Right ventricle myocardium superior (tissue), 1 donor: ENCODE measurements around the gene PYDC2. TPM values are rescaled to one million over a fixed set of nuclear protein-coding genes. Genes with fewer than 3 reads are reported as not detected.
"Not testable (repeated sequence)": the region's sequence is repeated elsewhere in the genome, so short reads cannot be mapped to it uniquely, and the experiment has no call there.

Experiments
- ATAC-seq: fragments of 200-7000 bp; cut with Tn5 transposase; one replicate; pipeline ENCODE4 v1.9.1; 2020; ENCODE audit warnings: mild to moderate bottlenecking; ENCODE audit not compliant: poor library complexity
- DNase-seq: peaks from one replicate; pipeline ENCODE4 v3.0.0-alpha.2; 2020
- intact Hi-C: fragments of 100-400 bp; cut with DNase I; formaldehyde crosslinking; loops from one replicate; pipeline ENCODE4 v1.11.2; 2022
- total RNA-seq: library from RNA; stranded (reverse); fragmentation: NEBNext Ultra II Directional; extraction: Animal tissue kit (Norgen Biotek cat#: 25700); gene quantifications from one replicate; pipeline ENCODE4 v1.2.1, GENCODE V29; 2021
- donor health status: DM: no; HTN: yes; CAD: no; lungs with severe emphysema.

PYDC2 gene
- total RNA-seq, 1 donor from 2014 or later, result not detected

DNA sequence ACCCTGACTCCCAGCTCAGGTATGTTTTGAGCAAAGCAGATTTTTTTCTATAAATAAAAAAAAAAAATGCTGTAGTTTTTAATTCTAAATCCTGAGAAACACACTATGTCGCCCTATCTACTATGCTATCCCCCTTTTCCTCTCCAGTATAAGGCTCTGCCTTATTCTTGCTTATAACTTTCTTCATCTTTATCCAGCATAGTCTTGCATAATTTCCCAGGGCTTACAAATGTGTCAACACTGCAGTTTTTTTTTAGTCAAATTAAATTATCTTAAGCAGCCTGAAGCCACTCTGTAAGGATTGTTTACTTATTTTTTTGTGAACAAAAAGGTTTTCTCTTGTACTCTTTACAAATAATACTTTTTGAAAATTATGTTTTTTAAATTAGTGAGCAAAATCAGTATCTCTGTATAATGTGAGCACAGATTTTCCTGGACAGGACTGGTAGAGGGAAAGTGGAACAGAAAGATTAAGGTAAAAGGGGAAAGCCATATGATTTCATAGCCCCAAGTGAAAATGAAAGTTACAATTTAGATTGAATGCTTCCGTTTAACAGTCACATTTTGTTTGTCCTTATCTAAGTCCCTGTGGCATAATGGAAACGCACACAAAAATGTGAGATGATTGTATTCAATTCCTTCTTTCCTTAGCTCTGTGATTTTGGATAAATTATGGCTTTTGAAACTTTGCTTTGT lies 5.6 kb upstream of the PYDC2 start:
- intact Hi-C loops, result no loop called here
- DNase-seq, result no peak
- peak; percentile 41 for ATAC-seq

DNA sequence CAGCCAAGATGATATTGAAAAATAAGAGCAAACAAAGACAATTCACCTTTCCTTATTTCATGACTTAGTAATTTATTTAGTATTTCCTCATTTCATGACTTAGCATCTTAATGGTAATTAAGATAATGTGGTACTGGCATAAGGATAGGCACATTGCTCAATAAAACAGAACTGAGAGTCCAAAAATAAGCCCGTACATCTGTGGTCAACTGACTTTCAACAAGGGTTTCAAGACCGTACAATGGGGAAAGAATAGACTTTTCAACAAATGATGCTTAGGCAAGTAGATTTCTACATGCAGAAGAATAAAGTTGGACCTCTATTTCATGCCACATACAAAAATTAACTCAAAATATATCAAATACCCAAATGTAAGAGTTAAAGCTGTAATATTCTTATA lies 603 bp upstream of the PYDC2 start:
- intact Hi-C loops, result no loop called here
- ATAC-seq, result no peak

DNA sequence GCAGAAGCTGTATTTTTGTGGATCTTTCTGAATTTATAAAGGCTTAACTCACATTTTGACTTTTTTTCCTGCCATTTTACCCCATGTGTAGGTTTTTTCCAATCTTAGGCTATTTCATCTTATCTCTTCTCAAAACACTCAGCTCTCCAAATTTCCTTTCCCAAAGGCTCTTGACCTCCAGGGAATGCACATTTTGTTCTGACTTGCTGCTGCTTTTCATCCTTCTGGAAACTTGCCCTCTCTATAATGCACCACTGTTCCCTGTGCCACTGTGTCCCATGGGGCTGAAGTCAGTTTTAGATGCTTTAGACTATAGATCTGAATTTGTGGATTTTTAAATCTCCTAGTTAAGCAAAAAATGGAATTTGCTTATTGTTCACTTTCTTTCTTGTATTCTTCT lies 9.1 kb downstream of the PYDC2 start:
- peak; percentile 38 for ATAC-seq
- intact Hi-C loops, result no loop called here
- DNase-seq, result no peak

More for the DNA sequence above, 603 bp upstream of the PYDC2 start:
- DNase-seq, result no peak

DNA sequence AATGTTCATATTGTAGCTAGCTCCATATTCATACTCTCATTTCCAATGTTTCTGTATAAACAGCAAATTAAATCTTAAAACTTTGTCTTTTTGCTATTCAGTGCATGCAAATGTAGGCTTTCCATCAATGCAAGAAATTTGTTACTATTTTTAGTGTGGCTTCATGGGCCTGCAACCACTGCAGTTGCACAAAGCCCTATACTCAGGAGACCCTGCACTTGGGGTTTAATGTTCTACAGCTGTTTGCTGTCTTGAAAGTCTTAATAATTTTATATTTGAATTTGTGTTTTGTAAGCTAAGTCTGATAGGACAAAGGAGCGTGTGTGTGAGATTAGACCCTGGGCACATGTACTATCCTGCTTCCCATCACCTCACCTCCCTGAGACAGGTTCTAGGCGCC lies 9.6 kb downstream of the PYDC2 start:
- DNase-seq, result peak; percentile 53
- intact Hi-C loops, result no loop called here
- peak; percentile 78 for ATAC-seq

DNA sequence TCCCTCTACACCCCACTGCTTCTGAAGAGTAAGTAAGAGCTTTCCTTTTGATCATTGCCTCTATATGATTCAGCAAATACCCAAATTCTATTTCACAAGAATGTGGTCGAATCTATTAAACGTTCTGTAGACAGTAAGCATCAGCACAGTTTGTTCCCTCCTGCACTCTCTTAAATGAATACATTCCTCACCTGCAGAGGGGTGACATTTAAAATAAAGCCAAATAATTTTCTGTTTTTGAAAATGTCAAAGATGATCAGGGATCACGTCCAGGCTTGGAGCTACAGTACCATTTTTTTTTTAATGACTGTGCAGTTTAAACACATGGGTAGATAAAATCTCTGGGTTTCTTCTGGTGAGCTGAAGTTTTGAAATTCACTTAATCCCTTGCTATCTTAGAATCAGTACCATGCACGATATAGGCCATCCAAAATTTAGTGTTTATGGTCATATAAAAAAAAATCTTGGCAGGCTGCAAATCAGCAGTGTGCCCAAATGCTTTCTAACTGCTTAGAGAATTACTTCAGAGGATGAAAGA lies 12.8 kb downstream of the PYDC2 start:
- intact Hi-C loops, result no loop called here
- DNase-seq, result no peak
- no peak for ATAC-seq

DNA sequence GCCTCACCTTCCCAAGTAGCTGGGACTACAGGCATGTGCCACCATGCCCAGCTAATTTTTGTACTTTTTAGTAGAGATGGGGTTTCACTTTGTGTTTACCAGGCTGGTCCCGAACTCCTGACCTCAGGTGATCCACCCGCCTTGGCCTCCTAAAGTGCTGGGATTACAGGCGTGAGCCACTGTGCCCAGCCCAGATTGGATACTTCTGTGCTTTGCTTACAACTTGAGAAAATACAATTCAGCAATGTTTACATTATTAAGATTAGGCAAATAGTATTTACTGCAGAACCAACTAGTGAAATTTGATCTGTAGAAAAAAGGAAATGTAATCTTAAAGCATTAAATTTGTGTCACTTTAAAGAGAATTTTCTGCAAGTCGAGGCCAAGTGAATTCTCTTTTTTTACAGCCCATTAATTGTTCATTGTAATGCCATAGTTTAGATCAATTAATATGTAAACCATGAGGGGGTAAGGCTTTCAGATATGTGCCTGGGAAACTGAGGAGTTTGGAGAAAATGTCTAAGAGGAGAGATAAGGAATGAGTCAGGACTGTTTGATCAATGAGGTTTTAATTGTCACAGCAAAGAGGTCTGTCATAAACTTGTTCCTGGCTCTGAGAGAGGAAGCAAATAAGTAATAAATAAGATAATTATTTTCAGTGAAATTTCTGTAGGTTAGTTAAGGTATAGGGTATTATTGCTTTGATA lies 15.3 kb downstream of the PYDC2 start:
- intact Hi-C loops, result no loop called here
- DNase-seq (no peak), ATAC-seq (no peak)

DNA sequence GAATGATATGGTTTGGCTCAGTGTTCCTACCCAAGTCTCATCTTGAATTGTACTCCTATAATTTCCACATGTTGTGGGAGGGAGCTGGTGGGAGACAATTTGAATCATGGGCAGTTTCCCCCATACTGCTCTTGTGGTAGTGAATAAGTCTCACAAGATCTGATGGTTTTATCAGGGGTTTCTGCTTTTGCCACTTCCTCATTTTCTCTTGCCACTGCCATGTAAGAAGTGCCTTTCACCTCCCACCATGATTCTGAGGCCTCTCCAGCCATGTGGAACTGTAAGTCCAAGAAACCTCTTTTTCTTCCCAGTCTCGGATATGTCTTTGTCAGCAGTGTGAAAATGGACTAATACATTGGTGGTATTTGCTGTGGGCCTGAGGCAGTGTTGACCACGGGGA lies 23.0 kb downstream of the PYDC2 start:
- ATAC-seq, intact Hi-C loops, DNase-seq: not testable (repeated sequence)

DNA sequence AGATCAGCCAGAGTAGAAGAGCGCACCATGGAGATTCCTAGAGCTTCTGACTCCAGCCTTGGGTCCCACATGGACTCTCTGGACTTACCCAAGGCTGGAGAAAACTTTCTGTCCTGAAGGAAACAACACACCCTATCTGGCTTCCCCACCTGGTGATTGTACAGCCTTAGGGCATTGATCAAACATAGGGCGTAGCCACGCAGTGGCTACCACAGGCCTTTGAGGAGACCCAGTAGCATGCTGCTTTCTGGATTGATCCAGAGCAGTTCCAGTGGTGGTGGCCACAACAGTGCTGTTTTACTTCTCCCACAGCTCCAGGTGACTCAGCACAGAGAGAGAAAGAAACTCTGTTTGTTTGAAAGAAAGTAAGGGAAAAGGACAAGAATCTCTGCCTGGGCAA lies 23.5 kb downstream of the PYDC2 start:
- intact Hi-C loops, result no loop called here
- no peak for DNase-seq
- ATAC-seq, result no peak

DNA sequence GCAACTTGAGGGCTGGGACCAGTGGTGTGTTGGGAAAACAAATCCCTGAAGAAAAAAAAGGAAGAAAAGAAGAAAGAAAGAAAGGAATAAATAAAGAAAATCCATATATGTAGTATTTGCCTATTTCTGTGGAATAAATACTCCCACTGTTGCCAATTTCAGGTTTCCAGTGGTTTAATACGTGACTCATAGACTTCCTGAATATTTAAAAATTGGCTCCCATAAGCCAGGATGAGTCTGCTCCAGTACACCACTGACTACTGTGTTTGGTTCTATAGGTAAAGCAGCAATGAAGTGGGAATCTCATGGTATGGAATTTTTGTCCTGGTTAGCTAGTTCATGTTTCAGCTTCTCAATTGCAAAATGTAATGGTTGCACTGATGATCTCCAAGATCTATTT lies 31.6 kb downstream of the PYDC2 start:
- no peak for ATAC-seq
- intact Hi-C loops, result no loop called here

DNA sequence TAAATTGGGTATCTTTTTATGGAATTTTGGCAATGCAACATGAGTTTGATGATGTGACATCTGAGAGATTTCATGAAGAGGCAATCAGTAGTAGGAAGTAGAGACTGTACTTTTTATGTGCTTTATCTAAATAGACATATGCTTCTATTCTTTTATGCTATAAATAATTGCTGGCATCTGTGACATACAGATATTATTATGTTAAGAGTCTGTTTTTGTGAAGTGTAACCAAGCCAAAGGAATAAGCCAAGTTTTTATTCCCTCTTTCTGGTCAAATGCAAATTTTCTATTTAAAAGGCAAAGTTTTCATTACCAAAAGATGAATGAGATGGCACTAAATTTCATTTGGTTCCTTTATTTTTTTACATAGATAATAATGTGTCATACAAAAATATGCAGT lies 32.4 kb downstream of the PYDC2 start:
- DNase-seq, result no peak
- intact Hi-C loops, result no loop called here
- ATAC-seq, result no peak

More for the DNA sequence above, 31.6 kb downstream of the PYDC2 start:
- no peak for DNase-seq

DNA sequence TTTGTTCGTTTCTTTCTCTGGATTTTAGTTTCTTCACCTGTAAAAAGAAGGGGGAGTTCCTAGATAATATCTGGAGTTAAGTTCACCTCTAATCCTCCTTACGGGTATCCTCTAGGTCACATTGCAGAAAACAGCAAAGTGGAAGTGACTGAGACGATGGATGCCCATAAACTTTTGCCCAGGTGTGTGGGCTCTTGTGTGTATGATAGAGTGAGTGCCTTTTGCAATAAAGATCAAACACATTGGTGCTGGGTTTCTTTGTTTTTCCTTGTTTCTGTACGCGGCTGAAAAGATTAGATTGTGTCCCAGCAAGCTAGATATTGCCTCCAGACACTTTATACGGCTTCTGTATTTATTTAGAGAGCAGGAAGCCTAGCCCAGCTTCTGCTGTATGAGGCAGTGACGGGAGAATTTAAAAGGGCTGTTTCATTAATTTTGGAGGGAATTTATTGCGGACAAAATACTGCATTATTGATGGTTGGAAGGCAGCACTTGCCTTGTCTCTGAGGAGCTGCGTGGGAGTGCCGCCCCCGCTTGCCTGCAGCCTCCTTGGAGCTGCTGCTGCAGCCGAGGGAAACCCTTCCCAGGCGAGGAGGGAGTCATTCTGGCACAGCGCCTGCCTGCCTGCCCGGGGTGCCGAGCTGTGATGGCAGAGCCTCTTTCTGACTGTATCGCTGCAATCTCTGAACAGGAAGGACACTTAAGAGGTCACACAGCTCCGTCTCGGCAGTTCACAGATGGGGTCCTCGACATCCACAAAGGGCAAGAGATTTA lies 38.5 kb downstream of the PYDC2 start:
- peak; percentile 41 for ATAC-seq
- DNase-seq, result peak; percentile 69

DNA sequence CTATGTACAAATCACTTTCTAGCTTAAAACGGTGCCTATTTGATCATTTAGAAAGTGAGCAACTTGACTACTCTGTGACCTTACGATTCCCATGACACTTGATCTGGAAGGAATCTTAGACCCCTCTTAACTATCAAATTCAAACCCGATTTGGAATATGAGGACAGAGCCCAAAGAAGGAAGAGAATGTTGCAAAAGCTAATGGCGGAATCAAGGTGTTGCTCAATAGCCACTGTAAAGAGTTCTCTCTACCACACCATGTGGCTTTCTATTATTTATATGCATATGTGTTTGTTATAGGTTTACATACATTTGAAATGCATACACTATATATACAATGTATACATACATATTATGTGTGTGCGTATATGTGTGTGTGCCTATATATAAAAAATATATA lies 39.9 kb downstream of the PYDC2 start:
- no peak for ATAC-seq
- no peak for DNase-seq
- intact Hi-C loops, result no loop called here

More for the DNA sequence above, 38.5 kb downstream of the PYDC2 start:
- intact Hi-C loops, result no loop called here

DNA sequence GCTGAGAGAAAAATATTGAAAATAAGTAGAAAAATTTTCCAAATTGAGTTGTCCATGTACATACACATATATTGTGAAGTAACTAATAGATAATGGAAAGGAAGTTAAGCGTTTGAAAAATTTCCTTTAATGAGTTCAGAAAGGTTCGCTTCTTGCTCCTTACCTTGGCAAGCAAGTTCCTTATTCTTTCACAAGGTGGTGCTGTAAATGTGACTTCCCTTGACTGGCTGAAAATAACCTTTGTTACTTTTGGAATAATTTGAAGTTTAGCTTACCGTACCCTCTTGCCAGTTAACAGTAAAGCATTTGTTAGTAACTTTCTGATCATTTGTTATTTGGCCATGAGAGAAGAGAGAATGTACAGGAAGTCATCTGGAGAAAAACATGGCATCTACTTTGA lies 41.6 kb downstream of the PYDC2 start:
- no peak for DNase-seq
- intact Hi-C loops, result no loop called here
- ATAC-seq, result no peak

DNA sequence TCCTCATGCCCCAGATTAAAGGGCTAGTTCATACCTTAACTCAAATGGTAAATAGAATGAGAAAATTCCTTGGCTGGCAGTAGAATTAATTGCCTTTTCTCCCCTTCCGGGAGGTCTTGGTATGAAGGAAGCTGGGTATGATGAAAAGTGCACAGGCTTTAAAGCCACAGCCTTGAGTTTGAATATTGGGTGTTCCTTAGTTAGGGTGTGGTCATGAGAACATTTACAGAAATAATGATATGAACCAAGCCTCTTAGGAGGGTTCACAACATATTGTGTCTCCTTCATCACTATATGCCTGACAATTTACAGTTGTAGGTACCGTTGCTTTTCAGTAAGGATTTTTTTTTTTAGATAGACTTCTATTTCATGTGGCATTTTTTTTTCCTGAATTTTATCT lies 48.1 kb downstream of the PYDC2 start:
- intact Hi-C loops, result no loop called here
- no peak for ATAC-seq

More for the DNA sequence above, 48.1 kb downstream of the PYDC2 start:
- no peak for DNase-seq

Other genes starting within 250 kb of the PYDC2 start
- 50.8 TPM for gene CCDC50, start 131.8 kb upstream of the PYDC2 start, total RNA-seq
- gene UTS2B, start 130.6 kb upstream of the PYDC2 start, total RNA-seq, result 0.19 TPM